Bronchial epithelial cell (primary cell): ENCODE data around the gene LMNTD2. TPM values are rescaled to one million over a fixed set of nuclear protein-coding genes. Genes with fewer than 3 reads are reported as not detected.

Experiments used
- DNase-seq: peaks from one replicate; pipeline ENCODE4 v3.0.0-alpha.2; 2010; ENCODE audit warnings: low read depth
- FAIRE-seq: peaks from 2 replicates; lab custom pipeline; 2011; peaks lifted over from hg19 to GRCh38; lab: Jason Lieb, UNC
- H3K27me3 ChIP-seq: 2 replicates; pipeline ENCODE4 v1.5.1; 2011; ENCODE audit warnings: low read length; ENCODE audit not compliant: control insufficient read depth, insufficient read depth
- H3K36me3 ChIP-seq: 2 replicates; pipeline ENCODE4 v1.5.1; 2011; ENCODE audit warnings: low read length; ENCODE audit not compliant: control insufficient read depth, insufficient read depth
- H3K4me3 ChIP-seq: 2 replicates; pipeline ENCODE4 v1.5.1; 2011; ENCODE audit warnings: mild to moderate bottlenecking, low read depth, low read length, control low read depth
- CTCF ChIP-seq: IDR thresholded peaks from 2 replicates; pipeline ENCODE4 v1.5.1; 2011; ENCODE audit warnings: mild to moderate bottlenecking, moderate library complexity, low read length, control low read depth, inconsistent platforms; ENCODE audit not compliant: insufficient read depth, severe bottlenecking
- total RNA-seq: library from RNA; depleted of rRNA; stranded (reverse); fragments of >200 nt; gene quantifications from 2 replicates; pipeline ENCODE4 v1.2.1, GENCODE V29; 2014

LMNTD2 gene
- 0.90 and 1.1 TPM in 2 replicates for total RNA-seq

DNA sequence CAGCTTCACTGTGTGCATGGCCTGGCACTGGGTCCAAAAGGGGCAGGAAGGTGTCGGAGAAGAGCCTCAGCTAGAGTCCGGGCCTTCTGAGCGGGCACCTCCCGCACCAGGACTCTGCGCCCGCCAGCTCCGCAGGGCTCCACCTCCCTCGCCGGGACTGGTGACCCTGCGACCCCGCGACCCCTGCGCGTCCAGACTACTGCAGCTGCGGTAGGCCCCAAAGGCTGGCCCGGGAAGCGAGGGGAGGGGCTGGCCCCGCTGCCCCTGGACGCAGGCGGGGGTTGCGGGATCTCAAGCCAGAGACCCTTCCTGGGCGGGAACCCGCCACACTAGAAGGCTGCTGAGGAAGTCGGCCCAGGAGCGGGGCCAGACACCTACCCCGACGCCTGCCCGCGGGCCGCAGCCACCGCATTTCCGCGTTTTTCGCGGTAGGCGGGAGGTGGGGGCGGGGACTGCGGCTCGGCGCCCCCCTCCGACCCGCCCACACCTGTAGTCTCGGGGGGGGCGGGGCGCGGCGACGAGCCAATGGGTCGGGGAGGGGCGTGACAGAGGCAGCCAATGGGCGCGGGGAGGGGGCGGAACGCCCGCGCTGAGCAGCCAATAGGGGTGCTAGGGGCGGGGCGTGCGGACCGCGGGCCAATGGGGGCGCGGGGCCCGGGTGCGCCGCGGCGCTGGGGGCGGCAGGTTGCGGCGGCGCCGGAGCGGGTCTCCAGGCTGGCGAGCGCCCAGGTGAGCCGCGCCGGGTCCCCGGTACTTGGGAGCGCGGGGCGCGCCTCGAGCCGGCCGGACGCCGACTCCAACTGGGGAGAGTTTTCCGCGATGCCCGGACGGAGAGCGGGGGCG is at the start of gene LMNTD2, which contains the start of gene RASSF7:
TSS of gene LMNTD2 (minus strand) at position 434 of the 843 bp plus-strand sequence. CDS start at position 412, 22 bp downstream.
TSS of gene RASSF7 (plus strand) at position 666 of the 843 bp plus-strand sequence. CDS start 799 bp downstream, outside the sequence.
- Histone ChIP-seq H3K36me3 (peaks cover 16% of the 10 kb centered on the region), H3K4me3 (peak within 1 kb of the TSS; percentile 70), H3K27me3 (no peaks in the 10 kb centered on the region)
- DNase-seq (peak; percentile 64), FAIRE-seq (no peak)
- TF ChIP-seq CTCF = no peak

DNA sequence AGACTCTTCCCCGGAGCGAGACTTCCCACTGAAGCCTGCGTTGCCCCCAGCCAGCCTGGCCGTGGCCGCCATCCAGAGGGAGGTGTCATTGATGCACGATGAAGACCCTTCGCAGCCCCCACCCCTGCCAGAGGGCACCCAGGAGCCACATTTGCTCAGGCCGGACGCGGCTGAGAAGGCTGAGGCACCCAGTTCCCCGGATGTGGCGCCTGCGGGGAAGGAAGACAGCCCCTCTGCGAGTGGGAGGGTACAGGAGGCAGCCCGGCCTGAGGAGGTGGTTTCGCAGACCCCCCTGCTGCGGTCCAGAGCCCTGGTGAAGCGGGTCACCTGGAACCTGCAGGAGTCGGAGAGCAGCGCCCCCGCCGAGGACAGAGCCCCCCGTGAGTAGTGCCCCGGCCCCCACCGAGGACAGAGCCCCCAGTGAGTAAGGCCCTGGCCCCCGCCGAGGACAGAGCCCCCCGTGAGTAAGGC is 48.8 kb upstream of the LMNTD2 start:
- DNase-seq (no peak), FAIRE-seq (no peak)
- no peak for TF ChIP-seq CTCF
- Histone ChIP-seq H3K4me3 (no peak overlapping the region), H3K27me3 (no peaks in the 10 kb centered on the region), H3K36me3 (peaks cover 63% of the 10 kb centered on the region)

DNA sequence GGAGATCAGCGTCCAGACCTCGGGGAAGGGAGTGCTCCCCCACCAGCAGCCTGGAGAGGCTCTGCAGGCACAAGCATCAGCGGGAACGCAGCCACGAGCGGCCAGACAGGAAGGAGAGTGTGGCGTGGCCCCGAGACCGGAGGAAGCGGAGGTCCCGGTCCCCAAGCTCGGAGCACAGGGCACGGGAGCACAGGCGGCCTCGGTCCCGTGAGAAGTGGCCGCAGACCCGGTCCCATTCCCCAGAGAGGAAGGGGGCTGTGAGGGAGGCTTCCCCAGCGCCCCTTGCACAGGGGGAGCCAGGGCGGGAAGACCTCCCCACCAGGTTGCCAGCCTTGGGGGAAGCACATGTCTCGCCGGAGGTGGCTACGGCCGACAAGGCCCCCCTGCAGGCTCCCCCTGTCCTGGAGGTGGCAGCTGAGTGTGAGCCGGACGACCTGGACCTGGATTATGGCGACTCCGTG is 48.3 kb upstream of the LMNTD2 start:
- DNase-seq (no peak), FAIRE-seq (no peak)
- peaks cover 64% of the 10 kb centered on the region for H3K36me3 ChIP-seq
- no peaks in the 10 kb centered on the region for H3K27me3 ChIP-seq
- no peak overlapping the region for H3K4me3 ChIP-seq
- no peak for TF ChIP-seq CTCF

- H3K4me3 ChIP-seq = no peak overlapping the region
- H3K36me3 ChIP-seq = peaks cover 63% of the 10 kb centered on the region
- no peaks in the 10 kb centered on the region for H3K27me3 ChIP-seq
- TF ChIP-seq CTCF = no peak
- DNase-seq = no peak
- no peak for FAIRE-seq
These were observed 47.6 kb upstream of the LMNTD2 start for GRCh38 chr11:607971-608659.

- DNase-seq = no peak
- TF ChIP-seq CTCF = no peak
- peaks cover 59% of the 10 kb centered on the region for H3K36me3 ChIP-seq
- no peak overlapping the region for H3K4me3 ChIP-seq
- FAIRE-seq = no peak
- no peaks in the 10 kb centered on the region for H3K27me3 ChIP-seq
These were observed 46.7 kb upstream of the LMNTD2 start for GRCh38 chr11:607020-607780.
